ENCODE results near the gene PWWP2B.

PWWP2B gene

GRCh38 chr10:132400547-132401151 is 3.6 kb downstream of the PWWP2B start:
- H3K9me3 Mint-ChIP-seq, result no peaks in the 10 kb centered on the region
- H3K27ac Mint-ChIP-seq, result no peak overlapping the region
- H3K36me3 Mint-ChIP-seq (ENCODE audit: low read depth), result no peaks in the 10 kb centered on the region
- DNase-seq, result no peak
- no peaks in the 10 kb centered on the region for H3K27me3 Mint-ChIP-seq
- H3K4me1 Mint-ChIP-seq, result peaks cover 18% of the 10 kb centered on the region
- no peak for ATAC-seq
- H3K4me3 Mint-ChIP-seq, result no peak overlapping the region

DNA sequence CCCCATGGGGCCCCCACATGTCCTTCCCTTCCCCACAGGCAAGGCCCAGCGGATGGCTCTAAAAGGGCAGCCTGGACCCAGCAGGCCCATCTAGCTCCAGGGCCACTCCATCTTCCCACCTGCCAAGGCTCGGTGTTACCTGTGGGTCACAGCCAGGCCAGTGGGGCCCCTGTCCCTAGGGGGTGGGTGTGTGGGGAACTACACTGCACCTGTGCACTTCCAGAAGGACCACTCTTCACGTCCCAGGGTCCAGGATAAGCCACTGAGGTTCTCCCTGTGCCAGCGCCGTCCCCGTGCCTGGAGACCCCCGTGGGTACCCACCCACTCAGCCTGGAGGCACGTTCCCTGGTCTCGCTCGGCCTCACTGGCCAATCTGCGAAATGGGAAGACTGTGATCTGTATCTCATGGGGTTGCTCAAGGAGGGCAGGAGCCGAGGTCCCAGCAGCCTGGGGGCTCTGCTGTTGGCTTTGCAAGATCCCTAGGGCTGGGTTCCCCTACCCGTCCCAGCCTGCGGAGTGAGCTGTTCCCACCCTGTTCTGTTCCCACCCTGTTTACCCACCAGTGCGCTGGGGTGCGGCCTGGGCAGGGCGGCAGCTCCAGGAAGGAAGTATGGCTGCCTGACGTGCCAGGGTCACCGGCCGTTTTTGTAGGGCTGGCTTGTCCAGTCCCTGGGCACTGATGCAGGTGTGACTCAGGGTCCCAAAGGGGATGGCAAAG is 4.6 kb downstream of the PWWP2B start:
- ATAC-seq (no peak), DNase-seq (no peak)
- no peak overlapping the region for H3K4me3 Mint-ChIP-seq
- H3K36me3 Mint-ChIP-seq (ENCODE audit: low read depth), result no peaks in the 10 kb centered on the region
- H3K27ac Mint-ChIP-seq, result no peak overlapping the region
- no peaks in the 10 kb centered on the region for H3K9me3 Mint-ChIP-seq
- peaks cover 18% of the 10 kb centered on the region for H3K4me1 Mint-ChIP-seq
- H3K27me3 Mint-ChIP-seq, result no peaks in the 10 kb centered on the region

- no peak for DNase-seq
- no peaks in the 10 kb centered on the region for H3K9me3 Mint-ChIP-seq
- H3K27me3 Mint-ChIP-seq, result no peaks in the 10 kb centered on the region
- H3K27ac Mint-ChIP-seq, result no peak overlapping the region
- H3K36me3 Mint-ChIP-seq (ENCODE audit: low read depth), result no peaks in the 10 kb centered on the region
- H3K4me1 Mint-ChIP-seq, result peaks cover 17% of the 10 kb centered on the region
- no peak overlapping the region for H3K4me3 Mint-ChIP-seq
- no peak for ATAC-seq
Measured at GRCh38 chr10:132402781-132403241, 5.8 kb downstream of the PWWP2B start.

DNA sequence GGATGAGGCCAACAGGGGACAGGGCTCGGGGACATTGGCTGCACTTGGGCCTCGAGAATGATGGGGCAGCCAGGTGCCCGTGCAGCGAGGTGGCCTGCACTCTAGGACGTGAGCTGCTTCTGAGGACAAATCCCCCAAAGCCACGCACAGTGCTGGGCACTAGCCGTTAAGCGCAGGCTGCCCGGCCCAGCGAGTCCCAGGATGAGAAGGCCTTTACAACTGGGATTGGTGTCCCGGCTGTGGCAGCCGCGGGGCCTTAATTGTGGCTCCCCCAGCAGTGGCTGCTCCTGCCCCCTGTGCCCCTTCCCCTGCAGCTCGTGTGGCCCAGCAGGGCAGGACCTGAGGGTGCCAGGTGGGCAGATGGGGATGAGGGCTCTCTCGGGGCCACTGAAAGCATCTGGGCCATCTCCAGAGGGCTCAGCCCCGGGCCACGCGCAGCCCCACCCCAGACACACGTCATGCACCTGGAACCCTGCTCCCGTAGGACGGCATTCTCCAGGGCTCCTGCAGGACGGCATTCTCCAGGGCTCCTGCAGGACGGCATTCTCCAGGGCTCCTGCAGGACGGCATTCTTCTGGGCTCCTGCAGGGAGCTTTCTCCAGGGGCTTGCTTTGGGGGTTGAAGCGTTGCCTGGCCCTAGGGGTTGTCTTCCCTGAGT is 6.6 kb downstream of the PWWP2B start:
- ATAC-seq (no peak), DNase-seq (no peak)
- Mint-ChIP-seq H3K9me3 (no peaks in the 10 kb centered on the region), H3K4me1 (peaks cover 14% of the 10 kb centered on the region), H3K27ac (no peak overlapping the region), H3K27me3 (no peaks in the 10 kb centered on the region), H3K4me3 (no peak overlapping the region), H3K36me3 (ENCODE audit: low read depth) (no peaks in the 10 kb centered on the region)

- H3K27ac Mint-ChIP-seq, result no peak overlapping the region
- peaks cover 10% of the 10 kb centered on the region for H3K4me1 Mint-ChIP-seq
Measured at GRCh38 chr10:132404169-132404880, 7.3 kb downstream of the PWWP2B start.

GRCh38 chr10:132404911-132405462 is 8.0 kb downstream of the PWWP2B start:
- Mint-ChIP-seq H3K4me3 (no peak overlapping the region), H3K27ac (no peak overlapping the region), H3K27me3 (no peaks in the 10 kb centered on the region), H3K9me3 (no peaks in the 10 kb centered on the region), H3K36me3 (ENCODE audit: low read depth) (no peaks in the 10 kb centered on the region), H3K4me1 (peaks cover 5% of the 10 kb centered on the region)
- DNase-seq (no peak), ATAC-seq (no peak)

More at GRCh38 chr10:132404169-132404880, 7.3 kb downstream of the PWWP2B start:
- no peak overlapping the region for H3K4me3 Mint-ChIP-seq
- H3K9me3 Mint-ChIP-seq, result no peaks in the 10 kb centered on the region
- no peaks in the 10 kb centered on the region for H3K36me3 Mint-ChIP-seq (ENCODE audit: low read depth)
- ATAC-seq, result no peak
- DNase-seq, result no peak
- H3K27me3 Mint-ChIP-seq, result no peaks in the 10 kb centered on the region

DNA sequence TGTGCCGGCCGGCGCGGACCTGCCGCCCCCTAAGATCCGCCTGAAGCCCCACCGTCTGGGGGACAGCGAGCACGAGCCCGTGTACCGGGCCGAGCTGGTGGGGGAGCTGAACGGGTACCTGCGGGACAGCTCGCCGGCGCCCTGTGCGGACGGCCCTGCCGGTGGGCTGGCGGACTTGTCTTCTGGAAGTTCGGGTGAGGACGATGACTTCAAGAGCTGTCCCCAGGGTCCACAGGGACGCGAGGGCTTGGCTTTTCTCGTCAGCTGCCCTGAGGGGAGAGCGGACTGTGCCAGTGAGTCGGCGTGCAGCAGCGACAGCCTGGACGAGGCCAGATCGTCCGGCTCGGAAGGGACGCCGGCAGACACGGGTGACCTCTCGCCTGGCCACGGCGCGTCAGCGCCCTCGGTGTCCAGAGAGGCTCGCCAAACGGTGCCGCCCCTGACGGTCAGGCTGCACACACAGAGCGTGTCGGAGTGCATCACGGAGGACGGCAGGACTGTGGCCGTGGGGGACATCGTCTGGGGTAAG is 8.5 kb downstream of the PWWP2B start:
- peaks cover 5% of the 10 kb centered on the region for H3K4me1 Mint-ChIP-seq
- DNase-seq (no peak), ATAC-seq (no peak)
- no peak overlapping the region for H3K4me3 Mint-ChIP-seq
- H3K36me3 Mint-ChIP-seq (ENCODE audit: low read depth), result no peaks in the 10 kb centered on the region
- no peaks in the 10 kb centered on the region for H3K27me3 Mint-ChIP-seq
- no peak overlapping the region for H3K27ac Mint-ChIP-seq
- H3K9me3 Mint-ChIP-seq, result no peaks in the 10 kb centered on the region

DNA sequence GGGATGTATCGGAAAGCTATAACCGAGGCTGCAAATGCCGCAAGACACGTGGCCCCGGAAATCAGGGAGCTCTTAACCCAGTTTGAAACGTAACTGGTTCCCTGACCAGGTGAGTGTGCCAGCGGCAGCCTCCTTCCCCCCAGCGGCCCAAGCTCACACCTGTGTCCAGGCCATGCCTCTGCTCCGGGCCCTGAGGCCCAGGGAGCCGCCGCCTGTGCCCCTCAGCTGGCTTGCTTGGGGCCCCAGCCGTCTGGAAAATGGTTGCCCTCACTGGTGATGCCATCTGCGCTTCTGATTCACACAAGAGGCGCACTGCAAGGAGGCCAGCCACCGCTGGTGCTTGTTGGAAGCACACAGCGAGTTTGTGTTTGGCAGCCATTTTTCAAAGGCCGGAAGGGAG is 9.2 kb downstream of the PWWP2B start:
- no peak overlapping the region for H3K27ac Mint-ChIP-seq
- H3K4me3 Mint-ChIP-seq, result no peak overlapping the region
- no peaks in the 10 kb centered on the region for H3K36me3 Mint-ChIP-seq (ENCODE audit: low read depth)
- ATAC-seq, result no peak
- H3K9me3 Mint-ChIP-seq, result no peaks in the 10 kb centered on the region
- no peaks in the 10 kb centered on the region for H3K27me3 Mint-ChIP-seq
- DNase-seq, result no peak
- H3K4me1 Mint-ChIP-seq, result peaks cover 5% of the 10 kb centered on the region

DNA sequence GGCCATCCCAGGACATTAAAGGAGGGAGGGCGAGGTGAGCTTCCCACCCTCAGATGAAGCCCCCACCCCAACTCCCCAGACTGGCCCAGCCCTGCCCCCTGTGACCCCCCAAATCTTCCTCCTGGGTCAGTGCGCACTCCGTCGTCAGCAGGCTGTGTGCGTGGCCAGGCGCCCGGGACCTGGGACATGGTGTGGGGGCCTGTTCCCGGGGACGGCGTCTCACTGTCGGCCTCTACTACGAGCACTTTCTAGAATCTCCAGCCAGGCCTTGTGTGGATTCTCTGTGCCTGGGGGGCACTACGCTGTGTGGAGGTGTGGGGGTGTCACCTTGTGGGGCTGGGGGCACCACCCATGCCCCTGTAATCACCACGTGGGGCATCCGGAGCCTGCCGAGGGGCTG is 9.8 kb downstream of the PWWP2B start:
- Mint-ChIP-seq H3K4me1 (peaks cover 5% of the 10 kb centered on the region), H3K4me3 (no peak overlapping the region), H3K27ac (no peak overlapping the region), H3K9me3 (no peaks in the 10 kb centered on the region), H3K27me3 (no peaks in the 10 kb centered on the region), H3K36me3 (ENCODE audit: low read depth) (no peaks in the 10 kb centered on the region)
- ATAC-seq, result no peak
- no peak for DNase-seq

DNA sequence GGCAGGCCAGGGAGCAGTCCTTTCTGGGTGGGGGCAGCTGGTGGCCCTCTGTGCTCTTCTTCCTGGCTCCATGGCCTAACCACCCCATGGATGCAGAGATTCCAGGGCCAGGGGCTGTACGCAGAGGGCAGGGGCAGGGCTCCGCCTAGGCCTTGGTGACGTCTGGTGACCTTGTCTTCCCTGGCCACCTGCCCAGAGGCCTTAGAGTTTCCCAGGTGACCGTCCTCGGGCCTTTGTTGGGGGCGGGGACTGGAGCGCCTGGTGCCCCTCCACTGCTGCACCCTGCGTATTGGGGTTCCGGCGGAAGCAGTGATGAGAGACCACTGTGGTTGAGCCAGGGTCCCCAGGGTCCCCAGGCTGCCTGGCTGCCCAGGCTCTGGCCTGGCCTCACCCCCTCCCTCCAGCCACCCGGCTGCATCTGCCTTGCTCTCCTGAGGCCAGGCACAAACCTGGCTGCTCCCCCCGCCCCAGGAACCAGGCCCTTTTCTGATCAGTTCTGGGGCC is 10.3 kb downstream of the PWWP2B start:
- ATAC-seq, result no peak
- Mint-ChIP-seq H3K9me3 (no peaks in the 10 kb centered on the region), H3K27ac (no peak overlapping the region), H3K4me1 (peaks cover 5% of the 10 kb centered on the region), H3K4me3 (no peak overlapping the region), H3K27me3 (no peaks in the 10 kb centered on the region), H3K36me3 (ENCODE audit: low read depth) (no peaks in the 10 kb centered on the region)
- DNase-seq, result no peak

DNA sequence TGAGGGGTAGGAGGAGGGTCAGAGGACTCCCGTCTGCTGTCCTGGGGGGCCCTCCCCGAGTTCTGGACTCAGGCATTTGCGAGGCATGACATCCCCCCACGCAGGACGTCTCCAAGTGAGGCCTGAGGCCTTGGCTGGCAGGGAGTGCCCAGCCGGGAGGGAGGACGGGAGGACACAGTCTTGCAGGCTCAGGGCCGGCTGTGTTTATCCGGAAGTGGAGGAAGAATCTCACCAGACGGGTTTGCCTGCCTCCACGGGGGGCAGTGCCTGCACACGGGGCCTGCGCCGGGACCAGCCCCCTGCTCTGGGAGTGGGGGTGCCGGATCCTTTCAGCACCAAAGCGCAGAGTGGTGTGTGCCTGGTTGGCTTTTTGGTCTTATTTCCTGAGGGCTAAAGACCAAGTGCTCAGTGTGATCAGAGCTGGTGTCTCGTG is 10.9 kb downstream of the PWWP2B start:
- Mint-ChIP-seq H3K27ac (no peak overlapping the region), H3K4me1 (peaks cover 5% of the 10 kb centered on the region), H3K27me3 (no peaks in the 10 kb centered on the region), H3K36me3 (ENCODE audit: low read depth) (no peaks in the 10 kb centered on the region), H3K4me3 (no peak overlapping the region), H3K9me3 (no peaks in the 10 kb centered on the region)
- DNase-seq (no peak), ATAC-seq (no peak)

- no peaks in the 10 kb centered on the region for H3K9me3 Mint-ChIP-seq
- no peaks in the 10 kb centered on the region for H3K27me3 Mint-ChIP-seq
- H3K27ac Mint-ChIP-seq, result no peak overlapping the region
- no peaks in the 10 kb centered on the region for H3K36me3 Mint-ChIP-seq (ENCODE audit: low read depth)
- H3K4me1 Mint-ChIP-seq, result peaks cover 5% of the 10 kb centered on the region
- no peak for ATAC-seq
- DNase-seq, result no peak
- no peak overlapping the region for H3K4me3 Mint-ChIP-seq
Measured at GRCh38 chr10:132408367-132408781, 11.4 kb downstream of the PWWP2B start.

DNA sequence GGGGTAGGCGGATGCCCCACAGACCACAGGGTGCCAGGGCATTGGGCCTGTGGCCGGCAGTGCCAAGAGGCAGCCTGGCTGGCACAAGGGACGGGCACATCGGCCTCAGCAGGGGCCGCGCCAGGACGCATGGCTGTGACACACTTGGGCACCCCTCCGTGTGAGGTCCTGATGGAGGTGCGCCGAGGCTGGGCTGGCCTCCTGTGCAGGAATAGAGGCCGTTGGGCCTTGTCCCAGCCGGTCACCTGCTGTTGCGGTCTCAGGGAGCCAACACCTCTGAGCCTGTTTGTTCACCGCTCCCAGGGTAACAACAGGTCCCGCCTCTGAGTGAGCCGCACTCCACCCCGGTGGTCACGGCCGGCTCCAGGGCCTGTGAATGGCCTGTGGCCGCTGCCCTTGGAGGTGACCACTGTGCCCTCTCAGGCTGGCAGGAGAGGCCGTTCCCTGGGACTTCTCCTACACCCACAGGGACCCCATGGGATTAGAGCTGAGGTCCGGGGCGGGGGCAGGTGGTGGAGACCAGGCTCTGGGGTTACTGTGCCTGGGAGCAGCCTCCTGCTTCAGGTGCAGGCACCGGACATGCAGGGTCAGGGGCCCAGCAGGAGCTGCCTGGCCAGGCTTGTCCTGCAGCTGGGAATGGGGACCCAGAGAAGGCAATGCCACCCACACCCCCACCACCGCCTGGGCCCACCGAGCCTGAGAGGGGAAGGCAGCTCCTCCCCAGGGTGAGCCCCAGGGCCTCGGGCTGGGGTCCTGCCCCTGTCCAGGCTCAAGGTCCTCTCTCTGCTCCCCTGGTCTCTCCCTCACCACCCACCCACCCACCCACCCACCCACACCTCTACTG is 12.0 kb downstream of the PWWP2B start:
- H3K27me3 Mint-ChIP-seq, result no peaks in the 10 kb centered on the region
- no peak for DNase-seq
- H3K4me1 Mint-ChIP-seq, result peaks cover 5% of the 10 kb centered on the region
- no peaks in the 10 kb centered on the region for H3K36me3 Mint-ChIP-seq (ENCODE audit: low read depth)
- H3K27ac Mint-ChIP-seq, result no peak overlapping the region
- H3K4me3 Mint-ChIP-seq, result no peak overlapping the region
- H3K9me3 Mint-ChIP-seq, result no peaks in the 10 kb centered on the region
- ATAC-seq, result no peak

Data from activated naive CD8-positive, alpha-beta T cell treated with anti-CD3 and anti-CD28 coated beads, Interleukin-2, amount 50 U/mL, for 24 hours (primary cell).